ENCODE measurements around the gene ATG7.

Gene ATG7

DNA sequence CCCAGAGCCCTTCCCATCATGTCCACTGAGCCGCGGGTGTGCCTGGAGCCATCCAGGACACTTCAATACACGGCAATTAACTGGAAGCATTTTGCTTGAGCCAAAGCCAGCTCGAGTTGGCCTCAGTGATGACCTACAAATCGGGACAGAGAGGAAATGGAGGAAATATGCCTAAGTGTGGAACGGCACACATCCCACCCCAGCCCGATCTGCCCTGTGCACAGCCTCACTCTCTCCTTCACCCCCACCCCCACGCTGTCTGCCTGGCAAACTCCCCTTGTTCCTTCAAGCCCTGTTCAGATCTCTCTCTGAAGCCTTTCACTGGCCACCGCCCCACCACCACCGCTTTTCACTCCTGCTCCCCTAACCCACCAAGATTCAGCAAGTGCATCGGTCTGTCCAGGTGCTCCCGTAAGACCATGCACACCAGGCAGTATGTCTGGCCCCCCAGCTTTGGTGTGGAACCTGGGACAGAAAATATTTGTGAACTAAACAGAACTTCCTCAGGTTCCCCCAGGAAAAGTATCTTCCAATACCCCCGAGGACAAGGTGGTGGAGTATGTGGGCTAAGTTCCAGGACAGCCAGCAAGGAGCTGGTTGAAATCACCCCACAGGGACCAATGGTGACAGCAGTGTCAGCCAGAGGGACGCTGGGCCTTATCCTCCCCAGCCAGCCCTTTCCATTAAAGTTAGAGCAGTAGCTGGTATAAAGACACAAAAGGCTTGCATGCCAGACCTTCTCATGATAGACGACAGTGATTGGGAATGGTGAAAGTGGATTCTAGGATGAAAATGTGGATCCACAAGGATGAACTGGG lies 287.8 kb downstream of the ATG7 start:
- no peak for DNase-seq (ENCODE audit: low read depth)
- no peak overlapping the region for H3K4me3 ChIP-seq (ENCODE audit: low read depth, low read length)
- TF ChIP-seq, protein P1, sequence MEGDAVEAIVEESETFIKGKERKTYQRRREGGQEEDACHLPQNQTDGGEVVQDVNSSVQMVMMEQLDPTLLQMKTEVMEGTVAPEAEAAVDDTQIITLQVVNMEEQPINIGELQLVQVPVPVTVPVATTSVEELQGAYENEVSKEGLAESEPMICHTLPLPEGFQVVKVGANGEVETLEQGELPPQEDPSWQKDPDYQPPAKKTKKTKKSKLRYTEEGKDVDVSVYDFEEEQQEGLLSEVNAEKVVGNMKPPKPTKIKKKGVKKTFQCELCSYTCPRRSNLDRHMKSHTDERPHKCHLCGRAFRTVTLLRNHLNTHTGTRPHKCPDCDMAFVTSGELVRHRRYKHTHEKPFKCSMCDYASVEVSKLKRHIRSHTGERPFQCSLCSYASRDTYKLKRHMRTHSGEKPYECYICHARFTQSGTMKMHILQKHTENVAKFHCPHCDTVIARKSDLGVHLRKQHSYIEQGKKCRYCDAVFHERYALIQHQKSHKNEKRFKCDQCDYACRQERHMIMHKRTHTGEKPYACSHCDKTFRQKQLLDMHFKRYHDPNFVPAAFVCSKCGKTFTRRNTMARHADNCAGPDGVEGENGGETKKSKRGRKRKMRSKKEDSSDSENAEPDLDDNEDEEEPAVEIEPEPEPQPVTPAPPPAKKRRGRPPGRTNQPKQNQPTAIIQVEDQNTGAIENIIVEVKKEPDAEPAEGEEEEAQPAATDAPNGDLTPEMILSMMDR (IDR thresholded peaks at IDR 0.05; ENCODE audit: low read depth, low read length, missing control alignments) = no peak

DNA sequence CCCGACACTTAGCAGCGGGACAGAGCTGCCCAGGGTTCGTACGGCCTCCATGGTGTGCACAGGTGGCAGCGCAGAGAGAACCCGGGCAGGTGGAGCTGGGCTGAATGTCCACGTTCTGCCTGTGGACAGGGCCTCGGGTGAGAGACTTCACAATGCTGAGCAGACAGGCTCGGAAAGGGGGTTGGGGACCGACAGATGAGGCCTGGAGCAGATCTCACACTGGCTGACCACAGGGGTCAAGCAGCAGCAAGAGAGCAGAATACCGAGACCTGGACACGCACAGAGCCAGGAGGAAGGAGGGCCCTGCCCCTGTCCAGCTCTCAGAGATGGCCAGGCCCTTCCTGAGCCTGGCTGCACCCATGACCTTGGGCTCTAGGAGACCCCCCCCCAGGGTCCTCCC lies 288.5 kb downstream of the ATG7 start:
- DNase-seq (ENCODE audit: low read depth) = no peak
- TF ChIP-seq, protein P1 (IDR thresholded peaks at IDR 0.05; ENCODE audit: low read depth, low read length, missing control alignments) = no peak

DNA sequence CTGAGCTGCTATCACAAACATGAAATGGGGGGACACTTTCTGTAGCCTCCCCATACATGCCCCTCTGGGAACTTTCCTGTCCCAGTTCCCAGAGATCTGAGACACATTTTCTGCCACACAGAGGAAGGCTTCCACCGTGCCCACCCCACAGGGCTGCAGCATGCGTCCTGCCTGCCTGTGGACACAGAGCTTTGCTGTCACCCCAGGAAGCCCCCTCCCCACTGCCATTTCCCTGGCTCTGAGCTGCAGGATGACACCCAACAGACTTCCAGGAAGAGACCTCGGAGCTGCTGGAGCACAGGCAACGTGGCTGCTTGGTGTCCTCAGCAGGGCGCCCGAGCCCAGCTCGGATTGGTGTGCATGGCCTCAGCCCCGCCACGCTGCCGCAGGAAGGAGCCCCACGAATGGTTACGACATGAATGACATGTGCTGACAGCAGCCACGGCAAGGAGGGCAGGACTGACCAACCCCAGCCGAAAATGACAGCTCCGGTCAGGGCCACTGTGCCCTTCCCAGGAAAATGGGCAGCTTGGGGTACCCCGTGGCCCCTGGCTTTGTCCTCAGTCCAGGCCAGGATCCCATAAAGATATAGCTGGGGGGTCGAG lies 290.2 kb downstream of the ATG7 start:
- TF ChIP-seq, protein P1 (IDR thresholded peaks at IDR 0.05; ENCODE audit: low read depth, low read length, missing control alignments) = no peak
- H3K4me3 ChIP-seq (ENCODE audit: low read depth, low read length) = no peak overlapping the region
- DNase-seq (ENCODE audit: low read depth) = no peak

More for the DNA sequence above, 288.5 kb downstream of the ATG7 start:
- H3K4me3 ChIP-seq (ENCODE audit: low read depth, low read length) = no peak overlapping the region

DNA sequence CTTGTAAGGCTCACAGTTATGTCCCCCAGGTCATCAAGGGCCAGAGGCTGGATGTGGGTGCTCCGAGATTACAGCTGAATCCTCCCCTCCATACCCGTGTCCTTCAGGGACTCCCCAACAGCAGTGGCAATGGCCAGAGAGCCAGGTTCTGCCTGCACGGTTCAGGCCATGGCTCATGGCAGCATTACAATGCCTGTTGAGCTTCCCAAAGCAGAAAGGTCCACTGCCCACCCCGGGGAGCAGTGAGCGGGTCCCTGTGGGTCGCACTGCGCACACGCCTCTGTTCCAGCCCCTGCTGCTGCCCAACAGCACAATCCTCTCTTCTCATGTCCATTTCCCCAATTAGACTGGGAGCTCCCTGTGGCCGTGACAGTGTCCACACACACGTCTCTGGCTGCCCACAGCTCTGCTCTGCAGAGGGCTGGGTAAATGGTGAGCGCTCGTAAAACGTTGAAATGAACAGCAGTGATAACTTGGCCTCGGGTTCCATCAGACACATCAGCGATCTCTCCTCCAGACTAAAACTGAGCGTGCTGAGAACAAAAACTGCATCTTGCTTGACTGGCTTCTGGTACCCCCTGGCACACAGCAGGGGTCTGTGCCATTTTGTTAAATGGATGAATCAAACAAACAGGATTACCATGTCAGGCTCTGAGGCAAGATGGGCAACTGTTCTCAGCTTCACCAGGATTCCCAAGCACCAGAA lies 291.1 kb downstream of the ATG7 start:
- DNase-seq (ENCODE audit: low read depth) = no peak
- TF ChIP-seq, protein P1 (IDR thresholded peaks at IDR 0.05; ENCODE audit: low read depth, low read length, missing control alignments) = no peak
- no peak overlapping the region for H3K4me3 ChIP-seq (ENCODE audit: low read depth, low read length)

DNA sequence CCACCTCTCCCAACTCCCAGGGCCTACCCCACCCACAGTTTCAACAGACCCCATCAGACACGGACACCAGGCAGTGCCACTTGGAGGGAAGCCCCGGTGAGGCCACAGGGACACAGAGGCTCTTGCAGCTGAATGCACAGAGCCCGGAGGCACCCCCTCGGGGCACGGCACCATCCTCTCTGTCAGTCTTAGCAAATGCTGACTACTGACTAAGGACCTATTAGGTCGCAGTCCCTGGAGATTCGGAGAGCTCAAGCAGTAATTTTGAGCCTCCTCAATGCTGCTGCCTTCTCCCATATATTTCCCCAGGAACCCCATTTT lies 291.6 kb downstream of the ATG7 start:
- no peak overlapping the region for H3K4me3 ChIP-seq (ENCODE audit: low read depth, low read length)
- DNase-seq (ENCODE audit: low read depth) = no peak
- TF ChIP-seq, protein P1 (IDR thresholded peaks at IDR 0.05; ENCODE audit: low read depth, low read length, missing control alignments) = no peak

DNA sequence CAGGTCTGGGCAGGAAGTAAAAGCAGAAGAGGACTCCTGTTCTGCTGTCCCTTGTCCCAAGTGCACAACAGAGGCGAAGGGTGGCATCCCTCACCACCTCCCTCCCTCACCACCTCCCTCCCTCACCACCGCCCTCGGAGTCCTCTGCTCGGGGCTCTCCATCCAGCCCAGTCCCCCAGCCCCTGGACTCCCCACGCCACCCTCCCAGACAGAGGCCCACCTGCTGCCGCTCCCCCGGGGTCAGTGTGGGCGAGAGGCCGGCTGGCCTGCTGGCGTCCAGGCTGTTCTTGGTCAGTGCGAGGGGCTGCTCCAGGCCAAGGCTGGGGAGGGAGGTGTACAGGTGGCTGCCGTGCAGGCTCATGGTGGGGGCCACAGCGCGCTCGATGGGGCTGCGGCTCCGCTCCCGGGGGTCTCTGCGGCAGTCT lies 292.4 kb downstream of the ATG7 start:
- TF ChIP-seq, protein P1 (IDR thresholded peaks at IDR 0.05; ENCODE audit: low read depth, low read length, missing control alignments) = no peak
- H3K4me3 ChIP-seq (ENCODE audit: low read depth, low read length) = no peak overlapping the region
- no peak for DNase-seq (ENCODE audit: low read depth)

All from GM12864 (cell line).